ENCODE data around the gene INVS.

Gene INVS

DNA sequence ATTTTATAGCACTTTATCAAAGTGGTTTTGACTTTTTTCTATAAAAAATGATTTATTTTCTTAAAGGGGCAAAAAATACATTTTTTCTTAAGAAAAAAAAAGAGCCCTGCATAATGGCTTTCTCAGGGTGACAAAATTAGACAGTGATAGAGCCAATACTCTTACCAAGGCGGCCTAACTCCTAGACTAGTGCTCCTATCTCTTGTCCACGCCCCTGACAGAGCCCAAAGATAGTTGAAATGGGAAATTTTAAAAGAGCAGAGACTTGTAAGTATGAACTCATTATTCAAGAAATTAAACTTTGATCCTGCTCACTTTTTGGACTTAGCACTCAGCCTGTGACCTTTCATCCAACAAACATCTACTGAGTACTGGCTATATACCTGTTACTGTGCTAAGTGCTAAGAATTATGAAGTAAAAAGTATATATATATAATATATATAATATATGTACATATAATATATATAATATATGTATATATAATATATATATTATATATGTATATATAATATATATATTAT, 1.2 kb downstream of the INVS start:
- peak overlapping the region; percentile 83; the same call in 1 of the 2 replicates for H2AFZ ChIP-seq (ENCODE audit: low read depth, low read length)
- H3K79me2 ChIP-seq (ENCODE audit: insufficient read depth, low read length): peaks cover 50% of the 10 kb centered on the region
- ATAC-seq (ENCODE audit: insufficient read depth, low read depth) (no peak), DNase-seq (no peak)
- TF ChIP-seq, protein P1, sequence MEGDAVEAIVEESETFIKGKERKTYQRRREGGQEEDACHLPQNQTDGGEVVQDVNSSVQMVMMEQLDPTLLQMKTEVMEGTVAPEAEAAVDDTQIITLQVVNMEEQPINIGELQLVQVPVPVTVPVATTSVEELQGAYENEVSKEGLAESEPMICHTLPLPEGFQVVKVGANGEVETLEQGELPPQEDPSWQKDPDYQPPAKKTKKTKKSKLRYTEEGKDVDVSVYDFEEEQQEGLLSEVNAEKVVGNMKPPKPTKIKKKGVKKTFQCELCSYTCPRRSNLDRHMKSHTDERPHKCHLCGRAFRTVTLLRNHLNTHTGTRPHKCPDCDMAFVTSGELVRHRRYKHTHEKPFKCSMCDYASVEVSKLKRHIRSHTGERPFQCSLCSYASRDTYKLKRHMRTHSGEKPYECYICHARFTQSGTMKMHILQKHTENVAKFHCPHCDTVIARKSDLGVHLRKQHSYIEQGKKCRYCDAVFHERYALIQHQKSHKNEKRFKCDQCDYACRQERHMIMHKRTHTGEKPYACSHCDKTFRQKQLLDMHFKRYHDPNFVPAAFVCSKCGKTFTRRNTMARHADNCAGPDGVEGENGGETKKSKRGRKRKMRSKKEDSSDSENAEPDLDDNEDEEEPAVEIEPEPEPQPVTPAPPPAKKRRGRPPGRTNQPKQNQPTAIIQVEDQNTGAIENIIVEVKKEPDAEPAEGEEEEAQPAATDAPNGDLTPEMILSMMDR (IDR thresholded peaks at IDR 0.05; ENCODE audit: borderline replicate concordance, extremely low read depth, low read length, poor library complexity, severe bottlenecking): no peak
- no peak for TF ChIP-seq EZH2 (IDR thresholded peaks at IDR 0.05; ENCODE audit: borderline replicate concordance, low read depth, low read length, severe bottlenecking)
- peak overlapping the region; percentile 73; the same call in 1 of the 2 replicates for H3K27ac ChIP-seq (ENCODE audit: low read length)
- no peaks in the 10 kb centered on the region for H3K9me3 ChIP-seq (ENCODE audit: insufficient read depth, low read length, severe bottlenecking)
- peaks cover 18% of the 10 kb centered on the region; the same call in 1 of the 2 replicates for H3K36me3 ChIP-seq (ENCODE audit: insufficient read depth, low read length)
- peak overlapping the region; percentile 76 to 90; a peak in 3 of 4 replicates for H3K4me3 ChIP-seq (ENCODE audit: low read depth in 1 of 2, low read length in 2 of 2)
- peaks cover 12% of the 10 kb centered on the region for H4K20me1 ChIP-seq (ENCODE audit: insufficient read depth, low read length)
- H3K27me3 ChIP-seq (ENCODE audit: insufficient read depth, low read length, poor library complexity): no peaks in the 10 kb centered on the region
- peak overlapping the region; percentile 74 for H3K4me2 ChIP-seq (ENCODE audit: insufficient read depth, low read length)
- H3K9ac ChIP-seq (ENCODE audit: low read depth, low read length): peak overlapping the region; percentile 71
- H3K4me1 ChIP-seq (ENCODE audit: insufficient read depth, low read length): peaks cover 25% of the 10 kb centered on the region

DNA sequence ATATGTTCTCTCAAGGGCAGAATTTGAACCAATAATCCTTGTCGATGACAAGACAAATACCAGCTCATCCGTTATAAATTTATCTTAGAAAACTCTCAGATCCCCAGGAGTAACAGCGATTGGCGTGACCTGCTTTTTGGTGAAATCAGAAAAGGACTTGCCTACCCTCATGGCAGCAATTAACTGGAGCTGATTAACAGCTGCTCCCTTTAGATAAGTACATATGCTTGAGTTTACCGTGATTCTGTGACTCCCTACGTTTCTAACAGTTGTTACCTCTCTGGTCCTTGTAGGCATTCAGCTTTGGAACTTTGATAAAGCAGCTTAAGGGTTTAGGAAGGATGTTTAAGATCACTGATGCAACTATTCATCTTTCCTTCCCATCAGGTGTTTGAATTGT, 2.6 kb downstream of the INVS start:
- H3K36me3 ChIP-seq (ENCODE audit: insufficient read depth, low read length): peaks cover 32% of the 10 kb centered on the region; the same call in 1 of the 2 replicates
- no peak overlapping the region for H3K9ac ChIP-seq (ENCODE audit: low read depth, low read length)
- no peak overlapping the region for H3K4me2 ChIP-seq (ENCODE audit: insufficient read depth, low read length)
- DNase-seq: no peak
- TF ChIP-seq, protein P1 (IDR thresholded peaks at IDR 0.05; ENCODE audit: borderline replicate concordance, extremely low read depth, low read length, poor library complexity, severe bottlenecking): no peak
- no peak for TF ChIP-seq EZH2 (IDR thresholded peaks at IDR 0.05; ENCODE audit: borderline replicate concordance, low read depth, low read length, severe bottlenecking)
- no peaks in the 10 kb centered on the region for H3K27me3 ChIP-seq (ENCODE audit: insufficient read depth, low read length, poor library complexity)
- H2AFZ ChIP-seq (ENCODE audit: low read depth, low read length): no peak overlapping the region
- peaks cover 36% of the 10 kb centered on the region for H3K79me2 ChIP-seq (ENCODE audit: insufficient read depth, low read length)
- H3K9me3 ChIP-seq (ENCODE audit: insufficient read depth, low read length, severe bottlenecking): no peaks in the 10 kb centered on the region
- no peak for ATAC-seq (ENCODE audit: insufficient read depth, low read depth)
- H3K4me1 ChIP-seq (ENCODE audit: insufficient read depth, low read length): peaks cover 21% of the 10 kb centered on the region
- no peak overlapping the region for H3K4me3 ChIP-seq (ENCODE audit: low read depth in 1 of 2, low read length in 2 of 2)
- no peak overlapping the region for H3K27ac ChIP-seq (ENCODE audit: low read length)
- H4K20me1 ChIP-seq (ENCODE audit: insufficient read depth, low read length): peaks cover 10% of the 10 kb centered on the region

DNA sequence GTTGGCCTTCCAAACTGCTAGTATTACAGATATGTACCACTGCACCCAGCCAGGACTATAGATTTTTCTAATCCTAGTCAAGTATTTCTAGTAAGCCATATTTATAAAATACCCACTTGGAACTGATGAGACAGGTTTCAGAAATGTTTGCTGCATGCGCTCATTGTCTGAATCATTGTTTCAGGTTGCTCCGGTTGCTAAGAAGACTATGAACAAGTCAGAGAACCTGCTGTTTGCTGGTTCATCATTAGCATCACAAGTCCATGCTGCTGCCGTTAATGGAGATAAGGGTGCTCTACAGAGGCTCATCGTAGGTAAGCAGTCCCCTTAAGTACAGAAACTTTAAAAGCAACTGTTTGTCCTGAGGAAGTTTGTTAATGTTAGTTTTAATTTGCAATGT, 5.3 kb downstream of the INVS start:
- H4K20me1 ChIP-seq (ENCODE audit: insufficient read depth, low read length): no peaks in the 10 kb centered on the region
- H3K79me2 ChIP-seq (ENCODE audit: insufficient read depth, low read length): peaks cover 13% of the 10 kb centered on the region
- no peak overlapping the region for H3K27ac ChIP-seq (ENCODE audit: low read length)
- TF ChIP-seq EZH2 (IDR thresholded peaks at IDR 0.05; ENCODE audit: borderline replicate concordance, low read depth, low read length, severe bottlenecking): no peak
- TF ChIP-seq, protein P1 (IDR thresholded peaks at IDR 0.05; ENCODE audit: borderline replicate concordance, extremely low read depth, low read length, poor library complexity, severe bottlenecking): no peak
- H3K9ac ChIP-seq (ENCODE audit: low read depth, low read length): no peak overlapping the region
- no peak overlapping the region for H3K4me2 ChIP-seq (ENCODE audit: insufficient read depth, low read length)
- peaks cover 6% of the 10 kb centered on the region for H3K4me1 ChIP-seq (ENCODE audit: insufficient read depth, low read length)
- no peaks in the 10 kb centered on the region for H3K27me3 ChIP-seq (ENCODE audit: insufficient read depth, low read length, poor library complexity)
- no peak for DNase-seq
- H3K4me3 ChIP-seq (ENCODE audit: low read depth in 1 of 2, low read length in 2 of 2): no peak overlapping the region
- no peak overlapping the region for H2AFZ ChIP-seq (ENCODE audit: low read depth, low read length)
- ATAC-seq (ENCODE audit: insufficient read depth, low read depth): no peak
- H3K36me3 ChIP-seq (ENCODE audit: insufficient read depth, low read length): peaks cover 45% of the 10 kb centered on the region; the same call in 1 of the 2 replicates
- no peaks in the 10 kb centered on the region for H3K9me3 ChIP-seq (ENCODE audit: insufficient read depth, low read length, severe bottlenecking)
